Heart left ventricle (tissue), 16 donors: Measurements from ENCODE around the gene SPANXC. TPM values are rescaled to one million over a fixed set of nuclear protein-coding genes. Genes with fewer than 3 reads are reported as not detected.

Experiments used
- ATAC-seq, 4 donors: fragments of 200-7000 bp; cut with Tn5 transposase; one replicate each; pipeline ENCODE4 v1.9.1; 2020 to 2022; ENCODE audit warnings: moderate library complexity in 4 of 4, mild to moderate bottlenecking in 3 of 4, moderate number of reproducible peaks in 1 of 4
- DNase-seq, 5 donors: peaks; one replicate each; pipeline ENCODE4 v3.0.0-alpha.2; 2020
- H3K27ac ChIP-seq, 12 donors: fragments of 200-600 bp; sonication (generic) in 4 of 12; one replicate each; pipeline versions ENCODE4 v1.5.0 to v1.8.0; 2016 to 2022; ENCODE audit warnings: mild to moderate bottlenecking in 2 of 12
- H3K27me3 ChIP-seq, 9 donors: fragments of 200-600 bp; sonication (generic) in 2 of 9; one replicate each; pipeline versions ENCODE4 v1.5.1 to v1.8.0; 2016 to 2022; ENCODE audit warnings: mild to moderate bottlenecking in 3 of 9
- H3K36me3 ChIP-seq, 9 donors: fragments of 200-600 bp; sonication (generic) in 2 of 9; one replicate each; pipeline versions ENCODE4 v1.5.0 to v1.8.0; 2018 to 2022; ENCODE audit warnings: mild to moderate bottlenecking in 2 of 9
- H3K4me1 ChIP-seq, 12 donors: fragments of 200-600 bp; sonication (generic) in 4 of 12; one replicate each; pipeline versions ENCODE4 v1.5.0 to v1.8.0; 2016 to 2022; ENCODE audit warnings: mild to moderate bottlenecking in 3 of 12
- H3K4me3 ChIP-seq, 12 donors: fragments of 200-600 bp; sonication (generic) in 4 of 12; one replicate each; pipeline versions ENCODE4 v1.5.0 to v1.8.0; 2017 to 2022; ENCODE audit warnings: mild to moderate bottlenecking in 9 of 12, moderate library complexity in 4 of 12
- H3K9me3 ChIP-seq, 12 donors: fragments of 200-600 bp; sonication (generic) in 4 of 12; one replicate each; pipeline versions ENCODE4 v1.5.0 to v1.8.0; 2016 to 2022; ENCODE audit warnings: mild to moderate bottlenecking in 1 of 12
- CTCF ChIP-seq, 12 donors: fragments of 200-600 bp; sonication (generic) in 4 of 12; IDR thresholded peaks; one replicate each; pipeline versions ENCODE4 v1.5.0 to v1.8.0; 2018 to 2022; ENCODE audit warnings: antibody characterized with exemption in 12 of 12, mild to moderate bottlenecking in 5 of 12
- POLR2A ChIP-seq, 2 donors: fragments of 450-650 bp; IDR thresholded peaks; one replicate each; pipeline ENCODE4 v1.6.1; 2017; ENCODE audit warnings: antibody characterized with exemption in 2 of 2, mild to moderate bottlenecking in 2 of 2, moderate library complexity in 2 of 2
- WGBS, 4 donors: extraction: QIAGEN DNeasy Blood & Tissue Kit in 2 of 4; methylation state at CpG; one replicate each; pipeline versions ENCODE4 v1.1.5 to v1.1.7; 2013 to 2018; 5-methylcytosine and 5-hydroxymethylcytosine counted together
- intact Hi-C, 10 donors: fragments of 100-400 bp; cut with DNase I; formaldehyde crosslinking; loops; one replicate each; pipeline versions ENCODE4 v1.11.1 to v1.14.2; 2022
- polyA plus RNA-seq, 2 donors: library from polyadenylated mRNA; stranded (reverse); fragments of 200-250 nt; gene quantifications; one replicate each; pipeline ENCODE4 v1.2.3, GENCODE V29; 2013
- total RNA-seq, 9 donors: library from RNA; depleted of rRNA in 2 of 9; stranded (reverse); fragments of >200 nt in 2 of 9; fragmentation: NEBNext Ultra II Directional in 3 of 9; extraction: Animal tissue kit (Norgen Biotek cat#: 25700) in 3 of 9; gene quantifications; one replicate each; pipeline versions ENCODE4 v1.1.0 to v1.2.4, GENCODE V29; 2016 to 2023
- donor health status: ischemic (EF 13 %, LVEDD 7.1; RV severe dilation, severe dysfunction).
- donor health status: healthy with polysubstance abuse.
- donor health status: DM: no; HTN: yes; CAD: no.
- donor health status: DM: no; HTN: no; CAD: no.
- donor health status: ischemic (EF 25% LVEDD 6.9; RV normal size, moderate dysfunction).
- donor health status: ischemic (EF 25% LVEDD 5.7; RV mildly dilated, moderate dysfunction).
- donor health status: healthy.
- donor health status: DM: yes; HTN: yes; CAD: no.
- donor health status: ischemic (EF 35%, LVEDD 5.7; RV mildly dilated, moderate dysfunction).
- donor health status: nonischemic (EF 11% LVEDD 7.7; RV severe dilation, severe dysfunction).
- donor health status: DM: yes; HTN: yes; CAD: no.
- donor health status: PGD.
- donor health status: ischemic (EF 29% LVEDD 5.4; RV normal size, mild dysfunction).
- donor health status: nonischemic (EF 23%, LVEDD 6.1; RV moderate dilation, normal function).

Gene SPANXC
- total and polyA plus RNA-seq, 11 donors, result not detected

DNA sequence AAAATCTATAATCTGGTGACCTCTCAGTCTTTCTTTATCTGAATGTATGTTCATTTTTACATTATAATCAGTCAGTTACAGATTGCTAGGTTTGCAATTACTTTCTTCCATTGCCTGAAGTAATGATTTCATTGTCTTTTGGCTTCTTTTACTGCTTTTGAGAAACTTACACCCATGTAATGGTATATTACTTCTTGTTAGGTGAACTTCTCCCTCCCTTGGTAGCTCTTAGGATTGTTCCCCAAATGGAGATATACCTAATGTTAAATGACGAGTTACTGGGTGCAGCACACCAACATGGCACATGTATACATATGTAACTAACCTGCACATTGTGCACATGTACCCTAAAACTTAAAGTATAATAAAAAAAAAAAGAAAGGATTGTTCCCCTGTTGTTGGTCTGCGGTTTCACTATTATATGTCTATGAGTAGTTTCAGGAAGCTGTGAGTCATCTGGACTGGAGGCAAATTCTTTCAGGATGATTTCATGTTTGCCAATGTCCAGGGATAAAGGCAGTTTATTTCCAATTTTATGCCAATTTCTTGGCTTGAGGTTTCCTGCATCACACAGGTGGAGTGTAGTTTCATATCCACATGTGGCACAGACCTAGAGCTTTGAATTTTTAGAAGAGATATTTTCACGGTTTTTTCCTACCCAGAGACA, 21.8 kb downstream of the SPANXC start:
- intact Hi-C loops, result no loop called here
- Histone ChIP-seq H3K9me3 (no peaks in the 10 kb centered on the region), H3K4me3 (no peak overlapping the region), H3K27ac (no peak overlapping the region), H3K4me1 (no peaks in the 10 kb centered on the region), H3K27me3 (no peaks in the 10 kb centered on the region), H3K36me3 (no peaks in the 10 kb centered on the region)
- TF ChIP-seq POLR2A (IDR thresholded peaks at IDR 0.05) (no peak), CTCF (IDR thresholded peaks at IDR 0.05) (no peak)
- DNase-seq, result no peak
- no peak for ATAC-seq
- WGBS, 4 donors, result 41 to 54% (median 45%) methylated on average over 3 of the region's 3 CpGs

DNA sequence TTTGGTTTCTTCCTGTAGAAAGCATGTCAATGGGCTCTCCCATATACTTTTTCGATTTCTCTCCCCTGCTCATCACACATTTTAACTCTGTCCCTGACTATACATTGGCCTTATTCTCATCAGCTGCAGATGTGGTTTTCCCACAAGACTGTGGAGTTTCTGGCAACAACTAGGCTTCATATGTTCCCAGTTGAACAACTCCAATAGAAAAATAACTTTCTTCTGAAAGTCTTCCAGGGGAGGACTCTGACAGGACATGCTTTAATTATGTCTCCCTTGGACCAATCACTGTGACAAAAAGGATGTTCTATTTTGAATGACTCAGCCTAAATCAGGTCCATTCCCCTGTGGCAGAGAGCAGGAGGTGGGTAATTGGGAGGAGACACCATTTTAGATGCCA, 28.1 kb downstream of the SPANXC start:
- no peaks in the 10 kb centered on the region for H3K36me3 ChIP-seq
- H3K27ac ChIP-seq, result no peak overlapping the region
- WGBS, 4 donors, result 38 to 79% (median 68%) methylated on average over 1 of the region's 1 CpG
- no peaks in the 10 kb centered on the region for H3K27me3 ChIP-seq
- ATAC-seq (no peak), DNase-seq (no peak)
- H3K9me3 ChIP-seq, result peaks cover 0 to 7% (median 0%) of the 10 kb centered on the region in 12 donors
- H3K4me3 ChIP-seq, result no peak overlapping the region
- intact Hi-C loops, result no loop called here
- TF ChIP-seq POLR2A (IDR thresholded peaks at IDR 0.05) (no peak), CTCF (IDR thresholded peaks at IDR 0.05) (no peak)
- H3K4me1 ChIP-seq, result no peaks in the 10 kb centered on the region

DNA sequence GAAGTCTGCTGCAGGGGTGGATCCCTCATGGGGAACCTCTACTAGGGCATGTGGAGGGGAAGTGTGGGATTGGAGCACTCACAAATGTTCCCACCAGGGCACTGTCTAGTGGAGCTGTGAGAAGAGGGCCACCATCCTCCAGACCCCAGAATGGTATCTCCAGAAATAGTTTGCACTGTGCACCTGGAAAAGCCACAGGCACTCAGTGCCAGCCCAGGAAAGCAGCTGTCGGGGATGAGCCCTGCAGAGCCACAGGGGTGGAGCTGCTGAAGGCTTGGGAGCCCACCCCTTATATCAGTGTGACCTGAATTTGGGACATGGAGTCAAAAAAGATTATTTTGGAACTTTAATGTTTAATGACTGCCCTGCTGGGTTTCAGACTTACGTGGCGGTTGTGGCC, 40.4 kb downstream of the SPANXC start:
- intact Hi-C loops, result no loop called here
- 69 to 86% (median 85%) methylated on average over 3 of the region's 3 CpGs for WGBS, 4 donors
- TF ChIP-seq POLR2A (IDR thresholded peaks at IDR 0.05) (no peak), CTCF (IDR thresholded peaks at IDR 0.05) (no peak)
- no peak overlapping the region for H3K27ac ChIP-seq
- DNase-seq, result no peak
- H3K4me1 ChIP-seq, result no peaks in the 10 kb centered on the region
- H3K9me3 ChIP-seq, result no peaks in the 10 kb centered on the region
- no peaks in the 10 kb centered on the region for H3K36me3 ChIP-seq
- ATAC-seq, result no peak
- H3K27me3 ChIP-seq, result no peaks in the 10 kb centered on the region
- no peak overlapping the region for H3K4me3 ChIP-seq

Other genes starting within 250 kb of the SPANXC start
- not detected for gene SPANXB1, start 239.9 kb downstream of the SPANXC start, total RNA-seq
- not detected for gene SPANXB1, start 239.9 kb downstream of the SPANXC start, polyA plus RNA-seq
- gene LDOC1, start 65.4 kb downstream of the SPANXC start, total RNA-seq, result 1 to 10 TPM; 1.3 to 7.1 (median 2.0) TPM
- gene LDOC1, start 65.4 kb downstream of the SPANXC start, polyA plus RNA-seq, result 1 to 10 TPM; 2.8 to 5.1 TPM